Kidney (tissue), 14 donors: ENCODE data around the gene LGALS8. TPM values are rescaled to one million over a fixed set of nuclear protein-coding genes. Genes with fewer than 3 reads are reported as not detected.

Experiments
- DNase-seq, 5 donors: peaks; one replicate each; pipeline ENCODE4 v3.0.0-alpha.2; 2013 to 2020
- FAIRE-seq: peaks from 2 replicates; lab custom pipeline; 2012; peaks lifted over from hg19 to GRCh38; lab: Jason Lieb, UNC
- H3K27ac ChIP-seq, 2 donors: one replicate each; pipeline ENCODE4 v1.7.0; 2013; ENCODE audit warnings: low read depth in 2 of 2, low read length in 2 of 2, inconsistent platforms in 1 of 2
- H3K27me3 ChIP-seq: one replicate; pipeline ENCODE4 v1.7.1; 2013; ENCODE audit warnings: low read length, inconsistent platforms; ENCODE audit not compliant: control insufficient read depth, insufficient read depth
- H3K36me3 ChIP-seq, 3 donors: one replicate each; pipeline versions ENCODE4 v1.7.0 to v1.7.1; 2013; ENCODE audit warnings: low read length in 3 of 3, control low read depth in 1 of 3, inconsistent platforms in 1 of 3; ENCODE audit not compliant: insufficient read depth in 3 of 3, control insufficient read depth in 2 of 3
- H3K4me1 ChIP-seq, 3 donors: one replicate each; pipeline versions ENCODE4 v1.7.0 to v1.7.1; 2013; ENCODE audit warnings: low read length in 3 of 3, inconsistent platforms in 1 of 3, low read depth in 1 of 3; ENCODE audit not compliant: control insufficient read depth in 2 of 3, insufficient read depth in 2 of 3
- H3K4me3 ChIP-seq, 3 donors: one replicate each; pipeline versions ENCODE4 v1.7.0 to v1.8.1; 2013; ENCODE audit warnings: low read length in 3 of 3, control low read depth in 1 of 3, inconsistent platforms in 1 of 3
- H3K9ac ChIP-seq, 3 donors: one replicate each; pipeline versions ENCODE4 v1.7.0 to v1.7.1; 2013; ENCODE audit warnings: low read length in 3 of 3, control low read depth in 1 of 3, inconsistent platforms in 1 of 3
- H3K9me3 ChIP-seq, 3 donors: one replicate each; pipeline versions ENCODE4 v1.7.0 to v1.7.1; 2013; ENCODE audit warnings: low read length in 3 of 3, control low read depth in 1 of 3, inconsistent platforms in 1 of 3; ENCODE audit not compliant: control insufficient read depth in 2 of 3, insufficient read depth in 1 of 3
- intact Hi-C: fragments of 100-400 bp; cut with DNase I; formaldehyde crosslinking; loops from one replicate; pipeline ENCODE4 v1.11.1; 2022
- polyA plus RNA-seq: library from polyadenylated mRNA; stranded (reverse); fragments of 350-450 nt; fragmentation: Illumina TruSeq; extraction: RNeasy Lipid Tissue Mini Kit (QIAGEN cat#74804); gene quantifications from one replicate; pipeline ENCODE4 v1.2.3, GENCODE V29; 2014; ENCODE audit warnings: low read depth, low replicate concordance; ENCODE audit not compliant: insufficient read depth
- total RNA-seq: library from RNA; stranded (reverse); fragmentation: NEBNext Ultra II Directional; extraction: Animal tissue kit (Norgen Biotek cat#: 25700); gene quantifications from one replicate; pipeline ENCODE4 v1.2.1, GENCODE V29; 2021
- TF ChIP-seq, protein P1 (sequence below): IDR thresholded peaks from 3 replicates; pipeline ENCODE4 v1.5.1; 2012; ENCODE audit warnings: mild to moderate bottlenecking, moderate library complexity, borderline replicate concordance; ENCODE audit not compliant: insufficient read depth; ENCODE audit errors: extremely low read depth
- donor health status: control.
- donor health status: control.
- donor health status: control.
- donor health status: control.
- donor health status: control.
- donor health status: DM: yes; HTN: yes; CAD: no.
- donor health status: Normal renal cell carcinoma (clear cell type).

LGALS8 gene
- total and polyA plus RNA-seq, 2 donors from 2014 or later: 17.6 to 53.3 TPM

DNA sequence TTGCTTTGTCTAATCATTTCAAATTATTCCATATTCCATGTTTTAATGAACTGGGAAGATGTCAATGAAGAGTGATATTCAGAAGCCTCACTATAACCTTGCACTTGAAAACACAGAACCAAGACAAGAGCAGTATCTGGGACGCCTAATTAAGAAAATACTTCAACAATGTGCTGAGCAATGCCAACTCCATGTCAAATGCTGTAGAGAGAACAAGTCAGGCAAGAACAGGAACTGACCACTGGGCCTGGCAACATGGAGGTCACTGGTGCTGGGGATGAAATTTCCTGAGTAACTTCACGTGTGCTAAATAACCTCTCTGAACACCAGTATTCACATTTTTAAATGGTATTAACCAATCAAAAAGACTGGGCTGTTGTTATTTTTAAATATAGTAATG, 57.7 kb downstream of the LGALS8 start:
- Histone ChIP-seq H3K9me3 (no peaks in the 10 kb centered on the region), H3K4me1 (no peaks in the 10 kb centered on the region), H3K4me3 (no peak overlapping the region), H3K27ac (no peak overlapping the region), H3K9ac (no peak overlapping the region), H3K27me3 (no peaks in the 10 kb centered on the region), H3K36me3 (peaks cover 11 to 34% (median 15%) of the 10 kb centered on the region in 3 donors)
- intact Hi-C loops: no loop called here
- DNase-seq (no peak), FAIRE-seq (no peak)
- TF ChIP-seq, protein P1, sequence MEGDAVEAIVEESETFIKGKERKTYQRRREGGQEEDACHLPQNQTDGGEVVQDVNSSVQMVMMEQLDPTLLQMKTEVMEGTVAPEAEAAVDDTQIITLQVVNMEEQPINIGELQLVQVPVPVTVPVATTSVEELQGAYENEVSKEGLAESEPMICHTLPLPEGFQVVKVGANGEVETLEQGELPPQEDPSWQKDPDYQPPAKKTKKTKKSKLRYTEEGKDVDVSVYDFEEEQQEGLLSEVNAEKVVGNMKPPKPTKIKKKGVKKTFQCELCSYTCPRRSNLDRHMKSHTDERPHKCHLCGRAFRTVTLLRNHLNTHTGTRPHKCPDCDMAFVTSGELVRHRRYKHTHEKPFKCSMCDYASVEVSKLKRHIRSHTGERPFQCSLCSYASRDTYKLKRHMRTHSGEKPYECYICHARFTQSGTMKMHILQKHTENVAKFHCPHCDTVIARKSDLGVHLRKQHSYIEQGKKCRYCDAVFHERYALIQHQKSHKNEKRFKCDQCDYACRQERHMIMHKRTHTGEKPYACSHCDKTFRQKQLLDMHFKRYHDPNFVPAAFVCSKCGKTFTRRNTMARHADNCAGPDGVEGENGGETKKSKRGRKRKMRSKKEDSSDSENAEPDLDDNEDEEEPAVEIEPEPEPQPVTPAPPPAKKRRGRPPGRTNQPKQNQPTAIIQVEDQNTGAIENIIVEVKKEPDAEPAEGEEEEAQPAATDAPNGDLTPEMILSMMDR: no peak

DNA sequence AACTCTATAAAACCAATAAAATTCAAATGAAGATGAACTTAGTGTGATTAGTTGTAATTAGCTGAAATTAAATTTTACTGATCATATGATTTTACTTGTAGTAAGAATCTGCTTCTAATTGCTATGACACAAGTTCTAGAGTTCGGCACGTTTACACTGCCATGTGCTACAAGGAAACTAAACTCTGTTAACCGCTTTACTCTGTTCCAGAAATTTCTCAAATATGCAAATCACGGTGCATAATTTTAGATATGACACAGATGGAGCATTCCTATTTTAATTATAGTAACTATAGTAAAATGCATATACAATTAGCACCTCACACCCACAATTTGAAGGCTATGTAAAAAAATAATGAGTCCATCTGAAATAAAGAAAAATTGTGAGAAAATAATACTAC, 65.7 kb downstream of the LGALS8 start:
- Histone ChIP-seq H3K27ac (no peak overlapping the region), H3K9ac (no peak overlapping the region), H3K36me3 (peaks cover 7 to 46% (median 17%) of the 10 kb centered on the region in 3 donors), H3K4me3 (no peak overlapping the region), H3K27me3 (no peaks in the 10 kb centered on the region), H3K4me1 (no peaks in the 10 kb centered on the region), H3K9me3 (no peaks in the 10 kb centered on the region)
- no peak for DNase-seq
- FAIRE-seq: no peak
- intact Hi-C loops: no loop called here
- TF ChIP-seq, protein P1: no peak

DNA sequence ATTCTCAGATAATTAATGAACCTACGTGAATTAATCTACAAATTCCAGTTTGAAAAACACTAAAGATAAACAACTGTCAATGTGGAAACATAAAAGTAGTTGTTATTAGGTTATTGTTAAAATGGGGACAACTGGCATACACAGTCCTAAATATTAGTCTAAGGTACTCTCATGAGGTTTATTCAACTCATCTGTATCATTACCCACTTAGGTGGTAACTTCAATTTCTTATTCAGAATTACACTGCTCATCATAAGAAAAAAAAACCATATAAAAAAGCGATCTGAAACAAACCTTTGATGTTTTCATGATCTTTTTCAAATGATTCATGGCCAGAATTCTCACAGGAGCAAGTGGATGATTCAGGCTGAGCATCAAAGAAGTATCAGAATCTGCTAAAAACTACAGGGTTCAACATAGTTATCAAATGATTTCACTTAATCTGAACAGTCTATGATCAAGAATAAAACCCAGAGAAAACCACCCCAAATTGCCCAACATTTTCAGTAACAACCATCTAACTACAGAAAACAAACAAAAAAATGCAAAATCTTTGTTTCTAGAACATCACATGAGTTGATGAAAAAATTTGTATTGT, 66.9 kb downstream of the LGALS8 start:
- intact Hi-C loops: no loop called here
- FAIRE-seq: no peak
- H3K36me3 ChIP-seq: peaks cover 6 to 45% (median 14%) of the 10 kb centered on the region in 3 donors

More for the DNA sequence above, 66.9 kb downstream of the LGALS8 start:
- DNase-seq: no peak
- H3K27ac ChIP-seq: no peak overlapping the region
- no peak overlapping the region for H3K9ac ChIP-seq
- no peaks in the 10 kb centered on the region for H3K9me3 ChIP-seq
- no peaks in the 10 kb centered on the region for H3K4me1 ChIP-seq
- H3K27me3 ChIP-seq: no peaks in the 10 kb centered on the region
- no peak overlapping the region for H3K4me3 ChIP-seq
- TF ChIP-seq, protein P1: no peak
